Measurements from ENCODE around the gene KRT36.

Gene KRT36

GRCh38 chr17:41462705-41463104 lies 27.0 kb downstream of the KRT36 start:
- no peaks in the 10 kb centered on the region for H4K20me1 ChIP-seq (ENCODE audit: control insufficient read depth, insufficient read depth, low read depth, low read length)
- H3K4me2 ChIP-seq (ENCODE audit: low read length): no peak overlapping the region
- H3K9me2 ChIP-seq (replicated peaks; ENCODE audit: control insufficient read depth, low read length): no peaks in the 10 kb centered on the region
- H3K4me3 ChIP-seq (ENCODE audit: low read length): no peak overlapping the region
- H3K9me3 ChIP-seq (ENCODE audit: control insufficient read depth, insufficient read depth, low read length): no peaks in the 10 kb centered on the region
- 0 out of 2 replicates have a peak, but pooled peaks cover 3% of the 10 kb centered on the region for H3K27me3 ChIP-seq (ENCODE audit: control insufficient read depth, low read length)
- H3K36me3 ChIP-seq (ENCODE audit: control insufficient read depth, low read length): no peaks in the 10 kb centered on the region
- H3F3A ChIP-seq (ENCODE audit: control insufficient read depth, insufficient read depth): no peaks in the 10 kb centered on the region
- TF ChIP-seq, protein P1, sequence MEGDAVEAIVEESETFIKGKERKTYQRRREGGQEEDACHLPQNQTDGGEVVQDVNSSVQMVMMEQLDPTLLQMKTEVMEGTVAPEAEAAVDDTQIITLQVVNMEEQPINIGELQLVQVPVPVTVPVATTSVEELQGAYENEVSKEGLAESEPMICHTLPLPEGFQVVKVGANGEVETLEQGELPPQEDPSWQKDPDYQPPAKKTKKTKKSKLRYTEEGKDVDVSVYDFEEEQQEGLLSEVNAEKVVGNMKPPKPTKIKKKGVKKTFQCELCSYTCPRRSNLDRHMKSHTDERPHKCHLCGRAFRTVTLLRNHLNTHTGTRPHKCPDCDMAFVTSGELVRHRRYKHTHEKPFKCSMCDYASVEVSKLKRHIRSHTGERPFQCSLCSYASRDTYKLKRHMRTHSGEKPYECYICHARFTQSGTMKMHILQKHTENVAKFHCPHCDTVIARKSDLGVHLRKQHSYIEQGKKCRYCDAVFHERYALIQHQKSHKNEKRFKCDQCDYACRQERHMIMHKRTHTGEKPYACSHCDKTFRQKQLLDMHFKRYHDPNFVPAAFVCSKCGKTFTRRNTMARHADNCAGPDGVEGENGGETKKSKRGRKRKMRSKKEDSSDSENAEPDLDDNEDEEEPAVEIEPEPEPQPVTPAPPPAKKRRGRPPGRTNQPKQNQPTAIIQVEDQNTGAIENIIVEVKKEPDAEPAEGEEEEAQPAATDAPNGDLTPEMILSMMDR (IDR thresholded peaks at IDR 0.05; ENCODE audit: low read depth, low read length, poor library complexity, severe bottlenecking): no peak
- TF ChIP-seq EZH2phosphoT487 (IDR thresholded peaks at IDR 0.05; ENCODE audit: borderline replicate concordance, low read length): no peak
- H3K79me2 ChIP-seq (ENCODE audit: control insufficient read depth, low read length): no peaks in the 10 kb centered on the region
- H3K4me1 ChIP-seq (ENCODE audit: control insufficient read depth, low read length): no peaks in the 10 kb centered on the region
- no peak overlapping the region for H3K27ac ChIP-seq (ENCODE audit: low read depth, low read length)

DNA sequence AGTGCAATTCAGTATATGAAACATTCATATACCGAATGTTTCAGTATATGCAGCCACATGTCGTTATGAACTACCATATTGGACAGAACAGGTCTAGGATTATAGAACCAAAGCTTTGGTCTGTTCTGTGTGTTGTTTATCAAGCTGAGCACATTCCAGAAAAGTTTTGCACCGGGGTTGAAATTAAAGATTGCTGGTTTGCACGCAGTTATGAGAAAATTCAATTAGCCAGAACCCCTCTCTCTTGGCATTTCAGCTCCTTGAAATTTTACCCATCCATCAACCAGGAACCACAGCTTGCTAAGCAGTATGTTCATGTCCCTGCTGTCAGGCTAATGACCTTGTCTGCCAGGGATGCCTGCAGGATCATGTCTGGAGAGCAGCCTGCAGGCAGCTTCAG lies 32.0 kb downstream of the KRT36 start:
- Histone ChIP-seq H3K4me3 (ENCODE audit: low read length) (no peak overlapping the region), H3K27ac (ENCODE audit: low read depth, low read length) (no peak overlapping the region), H3F3A (ENCODE audit: control insufficient read depth, insufficient read depth) (no peaks in the 10 kb centered on the region), H4K20me1 (ENCODE audit: control insufficient read depth, insufficient read depth, low read depth, low read length) (no peaks in the 10 kb centered on the region), H3K79me2 (ENCODE audit: control insufficient read depth, low read length) (no peaks in the 10 kb centered on the region), H3K27me3 (ENCODE audit: control insufficient read depth, low read length) (peaks cover 5% of the 10 kb centered on the region; the same call in 1 of the 2 replicates), H3K36me3 (ENCODE audit: control insufficient read depth, low read length) (no peaks in the 10 kb centered on the region), H3K9me2 (replicated peaks; ENCODE audit: control insufficient read depth, low read length) (no peaks in the 10 kb centered on the region), H3K4me1 (ENCODE audit: control insufficient read depth, low read length) (no peaks in the 10 kb centered on the region), H3K9me3 (ENCODE audit: control insufficient read depth, insufficient read depth, low read length) (no peaks in the 10 kb centered on the region), H3K4me2 (ENCODE audit: low read length) (no peak overlapping the region)
- TF ChIP-seq EZH2phosphoT487 (IDR thresholded peaks at IDR 0.05; ENCODE audit: borderline replicate concordance, low read length): no peak
- TF ChIP-seq, protein P1 (IDR thresholded peaks at IDR 0.05; ENCODE audit: low read depth, low read length, poor library complexity, severe bottlenecking): no peak

DNA sequence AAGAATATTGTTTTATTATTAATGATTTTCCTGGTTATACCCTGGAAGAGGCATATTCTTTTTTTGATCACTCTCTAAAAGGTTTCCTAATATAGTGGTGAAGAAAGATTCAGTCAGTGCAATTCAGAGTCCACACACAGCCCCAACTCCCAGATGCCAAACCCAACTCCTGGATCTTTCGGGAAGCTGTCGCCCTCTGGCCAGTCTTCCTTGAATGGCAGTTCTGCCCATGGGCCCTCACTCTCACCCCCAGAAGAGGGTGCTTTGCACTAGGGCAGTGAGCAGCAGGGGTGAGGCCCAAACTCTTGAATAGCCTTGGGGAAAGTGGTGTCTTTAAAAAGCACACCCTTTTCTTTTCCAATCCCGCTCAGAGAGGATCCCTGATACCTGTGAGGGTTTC lies 33.5 kb downstream of the KRT36 start:
- H3K27ac ChIP-seq (ENCODE audit: low read depth, low read length): no peak overlapping the region
- H3K9me3 ChIP-seq (ENCODE audit: control insufficient read depth, insufficient read depth, low read length): no peaks in the 10 kb centered on the region
- H3K27me3 ChIP-seq (ENCODE audit: control insufficient read depth, low read length): peaks cover 8% of the 10 kb centered on the region
- H3K4me1 ChIP-seq (ENCODE audit: control insufficient read depth, low read length): no peaks in the 10 kb centered on the region
- H3K9me2 ChIP-seq (replicated peaks; ENCODE audit: control insufficient read depth, low read length): no peaks in the 10 kb centered on the region
- no peaks in the 10 kb centered on the region for H3F3A ChIP-seq (ENCODE audit: control insufficient read depth, insufficient read depth)
- H3K4me3 ChIP-seq (ENCODE audit: low read length): no peak overlapping the region
- H4K20me1 ChIP-seq (ENCODE audit: control insufficient read depth, insufficient read depth, low read depth, low read length): no peaks in the 10 kb centered on the region
- H3K4me2 ChIP-seq (ENCODE audit: low read length): no peak overlapping the region
- no peak for TF ChIP-seq EZH2phosphoT487 (IDR thresholded peaks at IDR 0.05; ENCODE audit: borderline replicate concordance, low read length)
- TF ChIP-seq, protein P1 (IDR thresholded peaks at IDR 0.05; ENCODE audit: low read depth, low read length, poor library complexity, severe bottlenecking): no peak
- no peaks in the 10 kb centered on the region for H3K36me3 ChIP-seq (ENCODE audit: control insufficient read depth, low read length)
- no peaks in the 10 kb centered on the region for H3K79me2 ChIP-seq (ENCODE audit: control insufficient read depth, low read length)
